Transverse colon (tissue), 4 donors: ENCODE data around the gene MORN3.

ENCODE experiments used
- CTCF ChIP-seq, 5 experiments: fragments of 200-600 bp in 3 of 5; fragments of 450-650 bp in 2 of 5; sonication (generic) in 3 of 5; IDR thresholded peaks; 1 replicate in 2 of 5; 2 replicates in 3 of 5; pipeline ENCODE4 v1.5.1; 2016 to 2017; ENCODE audit warnings: antibody characterized with exemption in 5 of 5, inconsistent platforms in 3 of 5, mild to moderate bottlenecking in 2 of 5, moderate library complexity in 1 of 5
- EP300 ChIP-seq: sonication (generic); formaldehyde crosslinking; IDR thresholded peaks from one replicate; pipeline ENCODE4 v1.6.1; 2017; ENCODE audit warnings: antibody characterized with exemption, low read depth
- POLR2A ChIP-seq: fragments of 450-650 bp; IDR thresholded peaks from one replicate; pipeline ENCODE4 v1.6.1; 2016; ENCODE audit warnings: antibody characterized with exemption, mild to moderate bottlenecking, moderate library complexity
- POLR2AphosphoS5 ChIP-seq, 3 donors: sonication (generic); formaldehyde crosslinking; IDR thresholded peaks; one replicate each; pipeline ENCODE4 v1.6.1; 2016; ENCODE audit warnings: antibody characterized with exemption in 3 of 3

- TF ChIP-seq CTCF (IDR thresholded peaks at IDR 0.05) (no peak), POLR2AphosphoS5 (IDR thresholded peaks at IDR 0.05) (no peak), POLR2A (no peak), EP300 (no peak)
Measured at GRCh38 chr12:121688966-121689365, 19.5 kb upstream of the MORN3 start.
